T follicular helper cell (primary cell): ENCODE data around the gene LRRC17.
"Not testable (repeated sequence)": the region's sequence is repeated elsewhere in the genome, so short reads cannot be mapped to it uniquely, and the experiment has no call there.

Experiments
- DNase-seq: peaks from one replicate; pipeline ENCODE4 v3.0.0-alpha.2; 2020; ENCODE audit warnings: low read depth

The LRRC17 gene

DNA sequence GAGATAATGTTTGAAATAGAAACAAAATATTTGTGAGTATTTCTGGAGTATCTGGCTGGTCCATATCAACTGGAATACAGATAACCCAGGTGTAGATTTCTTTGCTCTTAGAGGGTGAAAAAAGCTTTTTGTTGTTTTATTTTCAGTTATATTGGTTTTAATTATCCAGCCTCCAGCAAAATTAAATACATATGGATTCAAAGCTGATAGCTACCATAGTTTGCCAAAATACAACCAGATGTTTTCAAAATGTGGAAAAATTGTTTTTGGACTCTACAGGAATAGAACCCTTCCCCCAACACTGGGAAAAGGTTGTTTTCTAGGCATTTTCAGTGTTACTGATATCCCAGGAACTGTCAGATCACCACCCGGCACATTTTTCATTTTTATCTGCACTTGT is 30.1 kb downstream of the LRRC17 start:
- no peak for DNase-seq

DNA sequence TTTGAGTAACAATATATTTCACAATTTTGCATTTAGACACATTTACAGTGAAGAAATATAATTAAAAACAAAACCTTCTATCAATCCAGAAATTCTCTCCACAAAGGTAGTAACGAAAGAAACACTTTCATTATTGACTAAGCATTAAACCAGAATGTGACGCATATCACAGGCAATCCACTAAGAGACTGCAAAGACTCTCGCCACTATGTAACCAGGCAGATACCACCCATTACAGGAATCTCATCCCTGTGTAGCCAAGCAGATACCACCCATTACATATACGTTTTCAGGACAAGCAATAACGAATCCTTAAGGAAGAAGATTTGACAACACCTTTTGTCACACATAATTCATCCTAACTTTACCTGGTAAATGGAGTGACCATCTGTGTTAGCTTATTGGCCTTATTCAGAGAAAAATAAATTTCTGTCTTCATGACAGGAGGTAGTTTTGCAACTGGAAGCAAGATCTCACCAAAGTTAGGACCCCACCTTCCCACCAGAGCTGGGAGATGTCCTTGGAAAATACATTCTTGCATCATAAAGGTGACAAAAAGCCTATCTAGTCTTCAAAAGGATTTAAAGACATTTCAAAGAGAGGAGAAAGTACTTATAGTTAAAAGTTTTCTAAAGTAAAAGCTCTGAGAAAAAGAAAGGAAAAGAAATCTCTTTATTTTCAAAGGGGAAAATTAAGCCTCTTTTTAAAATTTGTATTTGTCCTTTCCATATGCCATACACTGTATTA is 30.8 kb downstream of the LRRC17 start:
- DNase-seq, result no peak

DNA sequence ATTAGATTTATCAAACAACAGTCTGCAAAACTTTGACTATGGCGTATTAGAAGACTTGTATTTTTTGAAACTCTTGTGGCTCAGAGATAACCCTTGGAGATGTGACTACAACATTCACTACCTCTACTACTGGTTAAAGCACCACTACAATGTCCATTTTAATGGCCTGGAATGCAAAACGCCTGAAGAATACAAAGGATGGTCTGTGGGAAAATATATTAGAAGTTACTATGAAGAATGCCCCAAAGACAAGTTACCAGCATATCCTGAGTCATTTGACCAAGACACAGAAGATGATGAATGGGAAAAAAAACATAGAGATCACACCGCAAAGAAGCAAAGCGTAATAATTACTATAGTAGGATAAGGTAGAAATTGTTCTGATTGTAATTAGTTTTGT is 31.4 kb downstream of the LRRC17 start:
- no peak for DNase-seq

DNA sequence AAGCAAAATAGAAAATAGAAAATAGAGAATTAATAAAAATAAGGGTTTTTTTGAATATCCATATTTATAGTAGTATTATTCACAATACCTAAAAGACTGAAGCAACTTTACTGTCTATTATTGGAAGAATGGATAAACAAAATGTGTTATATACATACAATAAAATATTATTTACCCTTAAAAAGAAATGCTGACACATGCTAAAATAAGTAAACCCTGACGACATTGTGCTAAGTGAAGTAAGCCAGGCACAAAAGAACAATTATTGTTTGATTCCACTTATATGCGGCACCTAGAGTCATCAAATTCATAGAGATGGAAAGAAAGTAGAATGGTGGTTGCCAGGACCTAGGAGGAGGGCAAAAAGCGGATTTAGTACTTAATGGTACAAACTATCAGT is 39.0 kb downstream of the LRRC17 start:
- DNase-seq, result no peak

DNA sequence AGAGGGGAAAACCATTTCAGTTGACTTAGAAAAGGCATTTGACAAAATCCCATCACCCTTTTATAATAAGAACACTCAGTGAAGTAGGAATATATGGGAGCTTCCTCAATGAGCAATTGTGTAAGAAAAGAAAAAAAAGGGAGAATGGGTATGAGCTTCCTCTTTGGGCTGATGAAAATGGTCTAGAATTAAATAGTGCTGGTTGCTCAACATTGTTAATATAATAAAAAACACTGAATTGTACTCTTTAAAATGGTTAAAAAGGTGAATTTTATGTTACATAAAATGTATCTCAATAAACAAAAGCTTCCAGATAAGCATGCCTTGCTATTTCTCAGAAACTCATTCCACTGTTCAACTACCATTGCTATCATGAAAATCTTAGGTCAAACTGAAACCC is 40.6 kb downstream of the LRRC17 start:
- no peak for DNase-seq

DNA sequence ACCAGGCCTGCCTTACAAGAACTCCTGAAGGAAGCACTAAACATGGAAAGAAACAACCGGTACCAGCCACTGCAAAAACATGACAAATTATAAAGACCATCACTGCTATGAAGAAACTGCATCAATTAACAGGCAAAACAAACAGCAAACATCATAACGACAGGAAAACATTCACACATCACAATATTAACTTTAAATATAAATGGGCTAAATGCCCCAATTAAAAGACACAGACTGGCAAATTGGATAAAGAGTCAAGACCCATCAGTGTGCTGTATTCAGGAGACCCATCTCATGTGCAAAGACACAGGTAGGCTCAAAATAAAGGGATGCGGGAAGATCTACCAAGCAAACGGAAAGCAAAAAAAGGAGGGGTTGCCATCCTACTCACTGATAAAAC is 41.6 kb downstream of the LRRC17 start:
- not testable (repeated sequence) for DNase-seq

DNA sequence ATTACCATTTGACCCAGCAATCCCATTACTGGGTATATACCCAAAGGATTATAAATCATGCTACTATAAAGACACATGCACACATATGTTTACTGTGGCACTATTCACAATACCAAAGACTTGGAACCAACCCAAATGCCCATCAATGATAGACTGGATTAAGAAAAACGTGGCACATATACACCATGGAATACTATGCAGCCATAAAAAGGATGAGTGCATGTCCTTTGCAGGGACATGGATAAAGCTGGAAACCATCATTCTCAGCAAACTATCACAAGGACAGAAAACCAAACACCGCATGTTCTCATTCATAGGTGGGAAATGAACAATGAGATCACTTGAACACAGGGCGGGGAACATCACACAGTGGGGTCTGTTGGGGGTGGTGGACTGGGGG is 45.2 kb downstream of the LRRC17 start:
- DNase-seq, result not testable (repeated sequence)

DNA sequence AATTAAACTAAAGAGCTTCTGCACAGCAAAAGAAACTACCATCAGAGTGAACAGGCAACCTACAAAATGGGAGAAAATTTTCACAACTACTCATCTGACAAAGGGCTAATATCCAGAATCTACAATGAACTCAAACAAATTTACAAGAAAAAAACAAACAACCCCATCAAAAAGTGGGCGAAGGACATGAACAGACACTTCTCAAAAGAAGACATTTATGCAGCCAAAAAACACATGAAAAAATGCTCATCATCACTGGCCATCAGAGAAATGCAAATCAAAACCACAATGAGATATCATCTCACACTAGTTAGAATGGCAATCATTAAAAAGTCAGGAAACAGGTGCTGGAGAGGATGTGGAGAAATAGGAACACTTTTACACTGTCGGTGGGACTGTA is 49.2 kb downstream of the LRRC17 start:
- DNase-seq, result not testable (repeated sequence)

DNA sequence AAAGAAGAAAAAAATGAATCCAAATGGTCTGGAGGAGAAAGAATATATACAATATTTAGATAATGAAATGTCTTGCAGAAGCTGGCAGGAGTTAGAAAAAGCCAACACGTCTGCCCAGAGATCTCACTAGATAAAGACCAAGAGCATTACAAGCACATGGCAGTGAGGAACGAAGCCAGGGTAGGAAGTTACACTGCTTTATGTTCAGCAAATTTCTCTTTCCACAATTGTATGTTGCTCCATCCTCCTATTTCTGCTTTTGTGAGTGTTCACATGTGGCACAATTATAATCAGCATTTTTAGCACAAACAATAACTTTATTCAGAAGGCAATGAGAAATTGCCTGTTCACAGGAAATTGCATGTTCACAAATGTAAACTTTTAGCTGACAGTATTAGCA is 53.7 kb downstream of the LRRC17 start:
- no peak for DNase-seq

DNA sequence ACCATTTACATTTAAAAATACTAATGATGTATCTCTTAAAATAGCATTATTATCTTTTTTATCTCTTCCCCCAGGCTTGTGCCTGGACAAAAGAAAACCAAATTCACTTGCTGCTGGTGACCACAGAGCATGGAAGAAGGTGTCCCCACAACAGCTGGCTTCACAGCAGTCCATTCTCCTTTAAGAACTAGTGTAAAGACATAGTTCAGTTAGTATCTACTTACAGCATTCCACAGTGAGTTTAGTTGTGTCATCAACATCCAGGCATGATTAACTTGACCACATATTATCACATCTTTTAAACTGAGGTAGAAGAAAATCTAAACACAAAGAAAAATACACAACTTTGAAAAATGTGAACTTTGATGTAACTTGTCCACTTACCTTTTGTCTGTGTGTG is 55.0 kb downstream of the LRRC17 start:
- DNase-seq, result no peak

DNA sequence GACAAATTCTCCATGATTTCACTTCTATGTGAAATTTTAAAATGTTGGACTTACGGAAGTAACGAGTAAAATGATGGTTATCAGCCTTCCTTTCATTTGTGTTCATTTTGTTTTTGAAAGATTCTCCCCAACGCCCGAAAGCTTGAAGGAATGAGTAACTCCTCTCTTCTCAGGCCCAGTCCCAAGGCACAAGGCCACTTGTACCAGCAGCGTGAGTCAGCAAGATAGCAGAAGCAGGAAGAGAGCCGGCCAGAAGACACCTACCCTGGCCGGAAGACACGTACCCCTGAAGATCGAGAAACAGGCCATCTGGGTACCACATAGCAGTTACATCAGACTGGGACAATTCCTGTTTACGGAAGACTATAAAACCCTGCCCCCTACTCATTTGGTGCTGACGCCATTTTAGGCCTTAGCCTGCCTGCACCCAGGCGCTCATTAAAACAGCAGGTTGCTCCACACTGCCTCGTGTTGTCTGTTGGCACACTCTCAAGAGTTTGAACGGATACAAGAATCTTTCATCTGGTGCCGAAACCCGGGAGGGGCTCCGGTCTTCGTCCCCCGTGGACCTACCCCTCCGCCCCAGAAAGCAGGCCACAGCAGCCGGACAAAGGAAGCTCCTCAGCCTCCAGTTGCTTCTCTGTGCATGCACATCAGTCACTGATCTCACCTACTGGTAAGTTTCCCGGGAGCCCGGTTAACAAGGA is 60.4 kb downstream of the LRRC17 start:
- no peak for DNase-seq

DNA sequence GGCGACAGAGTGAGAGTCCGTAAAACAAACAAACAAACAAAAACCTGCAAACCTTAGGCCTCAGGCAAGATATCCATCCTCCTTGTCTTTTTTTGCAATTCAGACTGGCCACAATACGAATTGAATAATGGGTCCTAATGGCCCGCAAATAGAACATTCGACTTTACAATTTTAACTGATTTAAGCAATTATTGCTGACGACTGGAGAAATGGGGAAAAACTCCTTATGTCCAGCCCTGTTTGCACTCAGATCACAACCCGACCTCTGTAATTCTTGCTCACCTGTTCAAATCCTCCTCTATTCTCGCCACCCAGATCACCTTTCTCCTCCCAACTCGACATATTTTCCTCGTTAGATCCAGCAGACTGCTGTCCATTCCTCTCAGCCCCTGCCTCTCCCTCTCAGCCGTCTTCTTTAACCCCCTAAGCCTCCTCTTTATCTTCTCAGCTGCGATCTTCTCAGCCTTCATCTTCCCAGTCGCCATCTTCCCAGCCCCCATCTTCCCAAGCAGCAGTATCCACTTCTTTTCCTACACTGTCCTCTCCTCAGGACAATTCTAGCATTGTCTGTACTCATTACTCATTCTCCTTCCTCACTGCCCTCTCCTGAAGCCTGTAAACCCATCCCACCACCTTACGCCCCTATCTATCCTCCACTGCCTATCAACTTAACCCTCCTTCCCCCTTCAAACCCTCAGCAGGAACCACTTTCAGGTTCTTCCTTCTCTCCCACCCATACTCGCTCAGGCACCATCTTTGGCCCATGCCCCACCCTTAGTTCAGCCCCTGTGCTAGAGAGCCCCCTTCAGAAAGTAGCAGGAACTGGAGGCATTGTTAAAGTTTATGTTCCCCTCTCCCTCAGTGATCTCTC is 61.8 kb downstream of the LRRC17 start:
- no peak for DNase-seq

DNA sequence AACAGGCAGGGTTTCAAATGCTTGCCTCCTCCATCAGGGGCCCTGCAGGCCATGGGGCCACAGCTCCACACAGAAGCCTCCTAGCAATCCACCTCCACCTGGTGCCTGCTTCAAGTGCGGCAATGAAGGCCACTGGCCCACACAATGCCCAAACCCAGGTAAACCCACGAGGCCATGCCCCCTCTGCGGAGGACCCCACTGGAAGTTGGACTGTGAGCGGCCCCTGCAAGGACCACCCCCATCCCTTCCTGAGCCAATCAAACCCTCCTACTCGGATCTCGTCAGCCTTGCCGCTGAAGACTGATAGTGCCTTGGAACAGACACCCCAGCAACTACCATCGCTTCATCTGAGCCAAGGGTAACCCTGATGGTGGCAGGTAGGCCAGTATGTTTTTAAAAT is 63.1 kb downstream of the LRRC17 start:
- no peak for DNase-seq

DNA sequence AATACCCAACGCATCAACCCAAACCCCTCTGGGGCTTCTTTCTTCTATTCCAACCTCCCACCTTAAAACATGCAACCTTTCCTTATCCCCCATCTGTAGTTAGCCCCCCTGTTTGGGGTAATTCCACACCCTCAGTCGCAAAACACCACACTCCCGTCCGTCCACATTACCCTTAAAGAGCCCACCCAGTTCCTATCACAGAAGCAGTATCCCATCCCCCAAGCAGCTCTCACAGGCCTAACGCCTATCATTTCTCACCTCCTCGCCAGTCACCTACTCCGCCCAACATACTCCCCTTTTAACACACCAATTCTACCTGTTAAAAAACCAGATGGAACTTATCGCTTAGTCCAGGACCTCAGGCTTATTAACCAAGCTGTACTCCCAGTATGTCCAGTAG is 63.7 kb downstream of the LRRC17 start:
- DNase-seq, result no peak

DNA sequence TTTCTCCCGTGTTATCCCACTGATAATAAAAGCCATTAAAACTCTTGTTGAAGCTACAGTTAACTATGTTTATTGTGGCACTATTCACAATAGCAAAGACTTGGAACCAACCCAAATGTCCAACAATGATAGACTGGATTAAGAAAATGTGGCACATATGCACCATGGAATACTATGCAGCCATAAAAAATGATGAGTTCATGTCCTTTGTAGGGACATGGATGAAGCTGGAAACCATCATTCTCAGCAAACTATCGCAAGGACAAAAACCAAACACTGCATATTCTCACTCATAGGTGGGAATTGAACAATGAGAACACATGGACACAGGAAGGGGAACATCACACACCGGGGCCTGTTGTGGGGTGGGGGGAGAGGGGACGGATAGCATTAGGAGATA is 64.8 kb downstream of the LRRC17 start:
- not testable (repeated sequence) for DNase-seq

DNA sequence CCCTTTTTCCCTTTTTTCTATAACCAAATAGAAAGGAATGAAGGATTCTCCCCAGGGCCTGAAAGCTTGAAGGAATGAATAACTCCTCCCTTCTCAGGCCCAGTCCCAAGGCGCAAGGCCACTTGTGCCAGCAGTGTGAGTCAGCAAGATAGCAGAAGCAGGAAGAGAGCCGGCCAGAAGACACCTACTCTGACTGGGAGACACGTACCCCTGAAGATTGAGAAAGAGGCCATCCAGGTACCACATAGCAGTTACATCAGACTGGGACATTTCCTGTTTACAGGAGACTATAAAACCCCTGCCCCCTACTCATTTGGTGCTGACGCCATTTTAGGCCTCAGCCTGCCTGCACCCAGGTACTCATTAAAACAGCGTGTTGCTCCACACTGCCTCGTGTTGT is 65.5 kb downstream of the LRRC17 start:
- no peak for DNase-seq

DNA sequence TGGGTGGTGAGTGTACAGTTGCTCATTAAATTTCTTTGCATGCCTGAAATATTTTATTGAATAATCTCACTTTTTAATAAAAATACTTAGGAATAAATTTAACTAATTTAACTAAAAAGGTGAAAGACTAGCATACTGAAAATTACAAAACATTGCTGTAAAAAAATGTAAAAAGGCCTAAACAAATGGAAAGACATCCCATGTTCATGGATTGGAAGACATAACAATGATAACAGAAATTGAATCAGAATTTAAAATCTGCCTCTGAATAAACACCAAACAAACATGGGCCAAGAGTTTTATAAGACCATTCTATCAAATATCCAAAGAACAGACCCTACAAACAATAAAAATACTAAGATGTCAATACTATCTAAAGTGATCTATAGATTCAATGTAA is 66.9 kb downstream of the LRRC17 start:
- no peak for DNase-seq

DNA sequence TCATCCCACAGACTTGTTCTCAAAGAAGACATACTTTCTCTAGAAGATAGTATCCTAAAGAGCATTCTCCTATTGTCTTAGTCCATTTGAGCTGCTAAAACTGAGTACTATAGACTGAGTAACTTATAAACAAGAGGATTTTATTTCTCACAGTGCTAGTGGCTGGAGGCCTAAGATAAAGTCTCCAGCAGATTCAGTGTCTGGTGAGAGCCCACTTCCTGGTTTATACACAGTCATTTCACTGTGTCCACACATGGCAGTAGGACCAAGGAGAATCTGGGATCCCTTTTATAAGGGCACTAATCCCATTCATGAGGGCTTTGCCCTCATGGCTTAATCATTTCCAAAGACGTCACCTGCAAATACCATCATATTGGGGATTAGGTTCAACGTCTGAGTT is 68.7 kb downstream of the LRRC17 start:
- DNase-seq, result no peak

DNA sequence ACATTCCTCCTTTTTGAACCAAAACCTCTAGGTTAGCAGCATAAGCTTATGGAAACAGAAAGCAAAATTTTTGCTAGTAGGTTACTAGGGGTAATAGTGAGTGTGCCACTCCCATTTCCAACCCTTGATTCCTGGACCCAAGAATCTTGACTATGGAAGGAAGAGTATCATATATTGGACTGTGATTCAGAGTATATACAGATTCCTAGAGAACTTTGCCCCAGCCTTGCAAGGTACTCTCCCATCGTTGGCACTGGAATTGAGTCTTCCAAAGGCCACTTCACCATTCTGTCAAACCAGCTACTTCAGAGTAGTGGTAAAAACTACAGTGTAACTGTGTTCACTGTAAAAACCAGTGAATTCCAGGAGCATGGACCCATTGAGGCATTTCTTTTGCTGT is 69.4 kb downstream of the LRRC17 start:
- DNase-seq, result no peak

DNA sequence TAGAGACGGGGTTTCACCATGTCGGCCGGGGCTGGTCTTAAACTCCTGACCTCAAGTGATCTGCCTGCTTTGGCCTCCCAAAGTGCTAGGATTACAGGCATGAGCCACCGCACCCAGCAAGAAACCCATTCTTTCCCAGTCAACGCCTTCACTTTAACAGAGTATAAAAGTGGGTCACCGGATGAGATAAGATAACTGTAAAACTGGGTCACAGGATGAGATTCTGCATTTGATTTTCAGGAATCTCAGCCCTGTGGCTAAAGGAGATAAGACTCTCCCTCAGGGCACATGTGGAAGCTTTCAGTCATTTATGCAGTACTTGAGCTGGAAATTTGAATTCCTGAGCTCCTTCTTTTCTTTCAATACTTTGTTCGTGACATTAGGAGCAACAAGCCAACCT is 70.8 kb downstream of the LRRC17 start:
- no peak for DNase-seq

DNA sequence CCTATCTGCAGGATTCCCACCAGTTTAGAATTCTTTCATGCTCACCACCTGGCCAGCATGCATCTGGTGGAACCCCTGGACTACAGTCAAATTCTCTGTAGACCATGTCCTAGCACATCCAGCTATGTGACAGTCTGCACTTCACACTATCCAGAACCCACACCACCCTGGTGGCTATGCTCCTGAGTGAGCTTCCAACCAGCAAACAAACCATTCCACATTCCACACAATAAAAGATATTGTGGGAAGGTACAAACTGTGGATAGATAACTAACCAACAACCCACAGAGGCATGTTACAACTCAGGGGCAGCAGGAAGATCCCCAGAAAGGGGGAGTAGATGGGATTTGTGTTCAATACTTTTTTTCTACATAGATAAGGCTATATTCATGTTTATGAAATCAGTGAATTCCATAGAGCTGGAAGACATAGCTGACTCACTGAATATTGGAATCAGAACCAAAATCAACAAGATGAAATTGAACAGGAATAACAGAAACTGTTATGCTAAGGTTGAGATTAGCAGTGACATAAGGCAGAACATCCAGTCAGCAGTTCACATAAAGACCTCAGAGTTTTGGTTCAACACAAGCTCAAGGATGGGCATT is 72.5 kb downstream of the LRRC17 start:
- DNase-seq, result no peak

DNA sequence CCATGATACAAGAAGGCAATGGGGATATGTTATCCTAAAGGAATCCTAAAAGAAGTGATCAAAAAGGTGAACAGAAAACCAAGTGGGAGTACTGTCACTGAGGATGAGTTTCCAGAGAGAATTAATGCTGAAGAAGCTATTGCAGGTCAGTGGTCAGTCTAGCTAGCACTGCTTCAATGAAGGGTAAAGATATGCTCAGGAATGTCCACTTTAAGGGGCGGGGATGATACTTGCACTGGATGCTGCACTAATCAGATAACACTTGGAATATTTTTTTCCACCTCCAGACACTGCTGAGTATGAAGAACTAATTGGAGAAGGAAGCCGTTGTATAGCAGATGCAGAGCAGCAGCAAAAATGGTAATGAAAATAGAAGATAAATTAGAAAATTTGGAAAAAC is 75.3 kb downstream of the LRRC17 start:
- no peak for DNase-seq
